Measurements from ENCODE around the gene SOX9.
A peak's percentile ranks its signal among the peaks of the same experiment; 100 is the strongest.
"Not testable (repeated sequence)": the region's sequence is repeated elsewhere in the genome, so short reads cannot be mapped to it uniquely, and the experiment has no call there.

Gene SOX9

GRCh38 chr17:72126575-72127486, 6.0 kb downstream of the SOX9 start:
- DNase-seq (ENCODE audit: low spot score), result peak; percentile 90

GRCh38 chr17:72128039-72128438, 7.2 kb downstream of the SOX9 start:
- no peak for DNase-seq (ENCODE audit: low spot score)

GRCh38 chr17:72134608-72135394, 14.0 kb downstream of the SOX9 start:
- DNase-seq (ENCODE audit: low spot score), result no peak

GRCh38 chr17:72135546-72136325, 14.9 kb downstream of the SOX9 start:
- no peak for DNase-seq (ENCODE audit: low spot score)

GRCh38 chr17:72136692-72137091, 15.9 kb downstream of the SOX9 start:
- DNase-seq (ENCODE audit: low spot score), result peak; percentile 34

- no peak for DNase-seq (ENCODE audit: low spot score)
Measured at GRCh38 chr17:72137161-72137560, 16.3 kb downstream of the SOX9 start.

- DNase-seq (ENCODE audit: low spot score), result peak; percentile 53
Measured at GRCh38 chr17:72139212-72139611, 18.4 kb downstream of the SOX9 start.

GRCh38 chr17:72141336-72141735, 20.5 kb downstream of the SOX9 start:
- DNase-seq (ENCODE audit: low spot score), result no peak

GRCh38 chr17:72142097-72142496, 21.3 kb downstream of the SOX9 start:
- DNase-seq (ENCODE audit: low spot score), result not testable (repeated sequence)

- no peak for DNase-seq (ENCODE audit: low spot score)
Measured at GRCh38 chr17:72142614-72143013, 21.8 kb downstream of the SOX9 start.

- DNase-seq (ENCODE audit: low spot score), result no peak
Measured at GRCh38 chr17:72143245-72143644, 22.4 kb downstream of the SOX9 start.

GRCh38 chr17:72144101-72144500, 23.3 kb downstream of the SOX9 start:
- DNase-seq (ENCODE audit: low spot score), result no peak

- DNase-seq (ENCODE audit: low spot score), result no peak
Measured at GRCh38 chr17:72145562-72145961, 24.7 kb downstream of the SOX9 start.

- peak; percentile 64 for DNase-seq (ENCODE audit: low spot score)
Measured at GRCh38 chr17:72145962-72146361, 25.1 kb downstream of the SOX9 start.

- DNase-seq (ENCODE audit: low spot score), result no peak
Measured at GRCh38 chr17:72146371-72146770, 25.6 kb downstream of the SOX9 start.

GRCh38 chr17:72150632-72151460, 30.0 kb downstream of the SOX9 start:
- DNase-seq (ENCODE audit: low spot score), result no peak

GRCh38 chr17:72151565-72152386, 31.0 kb downstream of the SOX9 start:
- peak; percentile 91 for DNase-seq (ENCODE audit: low spot score)

GRCh38 chr17:72152387-72152929, 31.6 kb downstream of the SOX9 start:
- DNase-seq (ENCODE audit: low spot score), result peak; percentile 62

- DNase-seq (ENCODE audit: low spot score), result peak; percentile 22
Measured at GRCh38 chr17:72158895-72159885, 38.4 kb downstream of the SOX9 start.

All from AG08395 (cell line).